Gastroesophageal sphincter (tissue), 4 donors: Measurements from ENCODE around the gene MYCBPAP. TPM values are rescaled to one million over a fixed set of nuclear protein-coding genes. Genes with fewer than 3 reads are reported as not detected.

Experiments
- ATAC-seq: fragments of 150-250 bp; one replicate; pipeline ENCODE4 v1.9.1; 2016; ENCODE audit warnings: mild to moderate bottlenecking, moderate library complexity
- H3K27ac ChIP-seq, 4 donors: fragments of 200-600 bp; sonication (generic) in 3 of 4; 1 replicate in 3 of 4; 2 replicates in 1 of 4; pipeline ENCODE4 v1.5.1; 2016 to 2019
- H3K27me3 ChIP-seq: fragments of 200-600 bp; sonication (generic); one replicate; pipeline ENCODE4 v1.5.1; 2019
- H3K36me3 ChIP-seq, 2 donors: fragments of 200-600 bp; sonication (generic); one replicate each; pipeline ENCODE4 v1.5.1; 2019; ENCODE audit warnings: control low read depth in 1 of 2
- H3K4me1 ChIP-seq, 3 donors: fragments of 200-600 bp; sonication (generic); 1 replicate in 2 of 3; 2 replicates in 1 of 3; pipeline ENCODE4 v1.5.1; 2016 to 2019; ENCODE audit warnings: control low read depth in 2 of 3
- H3K4me3 ChIP-seq, 2 donors: fragments of 200-600 bp; sonication (generic); one replicate each; pipeline ENCODE4 v1.5.1; 2019; ENCODE audit warnings: mild to moderate bottlenecking in 1 of 2, moderate library complexity in 1 of 2
- H3K9me3 ChIP-seq, 3 donors: fragments of 200-600 bp; sonication (generic); one replicate each; pipeline ENCODE4 v1.5.1; 2017 to 2019; ENCODE audit warnings: control low read depth in 2 of 3
- CTCF ChIP-seq, 4 experiments: fragments of 200-600 bp in 2 of 4; fragments of 450-650 bp in 2 of 4; sonication (generic) in 1 of 4; IDR thresholded peaks; one replicate each; pipeline ENCODE4 v1.5.1; 2017 to 2019; ENCODE audit warnings: antibody characterized with exemption in 4 of 4, mild to moderate bottlenecking in 2 of 4, moderate library complexity in 2 of 4
- EP300 ChIP-seq: sonication (generic); formaldehyde crosslinking; IDR thresholded peaks from one replicate; pipeline ENCODE4 v1.6.1; 2017; ENCODE audit warnings: antibody characterized with exemption, mild to moderate bottlenecking
- POLR2A ChIP-seq, 2 donors: fragments of 450-650 bp; IDR thresholded peaks; one replicate each; pipeline ENCODE4 v1.6.1; 2017; ENCODE audit warnings: antibody characterized with exemption in 2 of 2, mild to moderate bottlenecking in 2 of 2, moderate library complexity in 1 of 2
- POLR2AphosphoS5 ChIP-seq: sonication (generic); formaldehyde crosslinking; IDR thresholded peaks from one replicate; pipeline ENCODE4 v1.6.1; 2017; ENCODE audit warnings: antibody characterized with exemption
- WGBS, 2 donors: methylation state at CpG; one replicate each; pipeline ENCODE4 v1.1.5; 2018; ENCODE audit warnings: low coverage in 1 of 2; 5-methylcytosine and 5-hydroxymethylcytosine counted together
- total RNA-seq, 4 donors: library from RNA; depleted of rRNA; stranded (reverse); fragments of >200 nt; gene quantifications; one replicate each; pipeline ENCODE4 v1.1.0, GENCODE V29; 2016

MYCBPAP gene
- total RNA-seq, 4 donors from 2014 or later, result 0.27 to 0.31 TPM; not detected in 2

- Histone ChIP-seq H3K4me3 (no peak overlapping the region), H3K4me1 (no peaks in the 10 kb centered on the region), H3K27ac (no peak overlapping the region), H3K27me3 (peaks cover 9% of the 10 kb centered on the region), H3K36me3 (no peaks in the 10 kb centered on the region), H3K9me3 (no peaks in the 10 kb centered on the region)
- no peak for TF ChIP-seq POLR2A (IDR thresholded peaks at IDR 0.05)
- WGBS, 2 donors, result 83% methylated on average over 1 of the region's 7 CpGs; no CpG with 5 or more reads in 1 of the 2 donors
- no peak for ATAC-seq
Observed at GRCh38 chr17:50579399-50579798, 71.2 kb downstream of the MYCBPAP start.

DNA sequence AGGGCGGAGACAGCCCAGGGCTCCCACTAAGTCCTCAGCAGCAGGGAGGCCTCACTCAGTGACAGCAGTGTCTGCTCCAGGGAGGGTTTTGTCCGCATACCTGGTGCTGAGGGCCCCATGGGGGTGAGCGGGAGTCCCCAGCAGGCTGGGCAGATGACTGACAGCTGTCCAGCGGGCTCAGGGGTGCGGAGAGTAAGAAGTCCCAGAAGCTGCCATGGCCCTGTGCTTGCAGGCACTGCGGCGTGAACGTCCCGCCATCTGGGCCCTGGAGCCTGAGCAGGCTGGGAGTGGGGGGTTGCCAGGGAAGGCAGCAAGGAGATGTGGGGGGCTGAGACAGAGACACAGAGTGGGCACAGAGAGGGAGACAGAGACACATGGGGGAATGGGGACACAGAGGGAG lies 72.4 kb downstream of the MYCBPAP start:
- H3K4me3 ChIP-seq, result no peak overlapping the region
- no peaks in the 10 kb centered on the region for H3K4me1 ChIP-seq
- WGBS, 2 donors, result no CpG with 5 or more reads among the region's 9 CpGs
- TF ChIP-seq CTCF (IDR thresholded peaks at IDR 0.05), result no peak
- TF ChIP-seq POLR2A (IDR thresholded peaks at IDR 0.05), result no peak
- TF ChIP-seq POLR2AphosphoS5, result no peak
- TF ChIP-seq EP300, result no peak
- peaks cover 9% of the 10 kb centered on the region for H3K27me3 ChIP-seq
- H3K9me3 ChIP-seq, result no peaks in the 10 kb centered on the region
- no peak overlapping the region for H3K27ac ChIP-seq
- no peak for ATAC-seq
- no peaks in the 10 kb centered on the region for H3K36me3 ChIP-seq

Other genes with a start within 250 kb of the MYCBPAP start
- gene TMEM92, start 234.0 kb upstream of the MYCBPAP start, total RNA-seq, result under 1 TPM in 1 of 4 donors, not detected in 3; 0.16 TPM
- gene XYLT2, start 162.3 kb upstream of the MYCBPAP start, total RNA-seq, result 10 to 100 TPM; 19.4 to 30.7 (median 23.4) TPM
- gene MRPL27, start 135.3 kb upstream of the MYCBPAP start, total RNA-seq, result 10 to 100 TPM; 40.3 to 62.1 (median 52.2) TPM
- under 1 TPM in 1 of 4 donors, not detected in 3; 0.54 TPM for gene EME1, start 135.2 kb upstream of the MYCBPAP start, total RNA-seq
- gene LRRC59, start 110.9 kb upstream of the MYCBPAP start, total RNA-seq, result 10 to 100 TPM; 34.4 to 76.6 (median 50.3) TPM
- gene ACSF2, start 82.2 kb upstream of the MYCBPAP start, total RNA-seq, result 10 to 100 TPM; 11.5 to 23.3 (median 16.1) TPM
- gene CHAD, start 39.6 kb upstream of the MYCBPAP start, total RNA-seq, result not detected
- gene RSAD1, start 29.6 kb upstream of the MYCBPAP start, total RNA-seq, result 10 to 100 TPM; 10.7 to 26.3 (median 21.3) TPM
- gene EPN3, start 24.3 kb downstream of the MYCBPAP start, total RNA-seq, result 1 to 10 TPM in 1 of 4 donors, not detected in 3; 7.3 TPM
- 10 to 100 TPM; 45.0 to 75.3 (median 59.8) TPM for gene SPATA20, start 38.7 kb downstream of the MYCBPAP start, total RNA-seq
- under 1 TPM in 3 of 4 donors, not detected in 1; 0.15 to 0.94 (median 0.16) TPM for gene CACNA1G, start 52.3 kb downstream of the MYCBPAP start, total RNA-seq
- gene ABCC3, start 126.4 kb downstream of the MYCBPAP start, total RNA-seq, result 10 to 100 TPM in 1 of 4 donors, 1 to 10 TPM in 3; 2.0 to 18.7 (median 5.1) TPM
- 100 to 1,000 TPM in 1 of 4 donors, 10 to 100 TPM in 3; 65.8 to 125 (median 89.2) TPM for gene ANKRD40, start 199.5 kb downstream of the MYCBPAP start, total RNA-seq
- gene LUC7L3, start 211.2 kb downstream of the MYCBPAP start, total RNA-seq, result 100 to 1,000 TPM in 1 of 4 donors, 10 to 100 TPM in 3; 40.1 to 134 (median 54.6) TPM